ENCODE results near the gene EFEMP1. TPM values are rescaled to one million over a fixed set of nuclear protein-coding genes. Genes with fewer than 3 reads are reported as not detected.

Gene EFEMP1
- total RNA-seq, 1 experiment from 2014 or later, result 292 TPM

DNA sequence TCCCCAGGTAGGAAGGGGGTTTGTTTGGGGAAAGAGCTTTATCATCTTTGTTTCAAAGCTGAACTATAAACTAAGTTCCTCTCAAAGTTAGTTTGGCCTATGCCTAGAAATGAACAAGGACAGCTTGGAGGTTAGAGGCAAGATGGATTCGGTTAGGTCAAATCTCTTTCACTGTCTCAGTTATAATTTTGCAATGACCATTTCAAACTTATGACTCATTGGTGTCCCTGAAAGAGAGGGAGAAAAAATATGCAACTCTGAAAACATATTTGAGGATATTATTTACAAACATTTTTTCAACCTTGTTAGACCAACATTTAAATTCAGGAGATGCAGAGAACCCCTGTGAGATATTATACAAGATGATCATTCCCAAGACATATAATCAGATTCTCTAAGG, 95.7 kb downstream of the EFEMP1 start:
- DNase-seq (ENCODE audit: low read depth), result no peak

DNA sequence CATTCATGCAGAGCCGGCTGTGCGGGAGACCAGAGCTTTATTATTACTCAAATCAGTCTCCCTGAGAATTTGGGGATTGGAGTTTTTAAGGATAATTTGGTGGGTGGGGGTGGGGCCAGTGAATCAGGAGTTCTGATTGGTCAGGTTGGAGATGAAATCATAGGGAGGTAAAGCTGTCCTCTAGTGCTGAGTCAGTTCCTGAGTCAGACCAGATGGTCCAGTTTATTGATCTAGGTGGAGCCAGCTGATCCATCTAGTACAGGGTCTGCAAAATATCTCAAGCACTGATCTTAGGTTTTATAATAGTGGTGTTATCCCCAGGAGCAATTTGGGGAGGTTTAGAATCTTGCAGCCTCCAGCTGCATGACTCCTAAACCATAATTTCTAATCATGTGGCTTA, 96.2 kb downstream of the EFEMP1 start:
- peak; percentile 37 for DNase-seq (ENCODE audit: low read depth)

DNA sequence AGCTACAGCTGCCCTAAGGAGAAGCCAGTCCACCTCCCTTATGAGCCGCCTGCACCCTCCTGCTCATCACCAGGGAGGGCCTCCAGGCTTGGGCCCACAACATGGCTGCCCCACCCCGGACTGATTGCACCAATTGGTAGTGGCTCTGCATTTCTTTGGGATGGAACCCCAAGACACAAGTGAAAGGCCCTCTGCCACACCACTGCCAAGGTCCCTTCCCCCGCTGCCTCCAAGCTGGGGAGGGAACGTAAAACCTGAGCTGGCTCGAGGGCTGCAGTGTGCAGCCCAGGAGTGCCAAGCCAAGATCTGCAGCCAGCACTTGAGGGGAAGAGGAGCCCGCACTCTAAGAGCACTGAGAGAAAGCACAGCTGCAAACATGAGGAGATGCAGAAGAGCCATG, 97.3 kb downstream of the EFEMP1 start:
- DNase-seq (ENCODE audit: low read depth), result no peak

DNA sequence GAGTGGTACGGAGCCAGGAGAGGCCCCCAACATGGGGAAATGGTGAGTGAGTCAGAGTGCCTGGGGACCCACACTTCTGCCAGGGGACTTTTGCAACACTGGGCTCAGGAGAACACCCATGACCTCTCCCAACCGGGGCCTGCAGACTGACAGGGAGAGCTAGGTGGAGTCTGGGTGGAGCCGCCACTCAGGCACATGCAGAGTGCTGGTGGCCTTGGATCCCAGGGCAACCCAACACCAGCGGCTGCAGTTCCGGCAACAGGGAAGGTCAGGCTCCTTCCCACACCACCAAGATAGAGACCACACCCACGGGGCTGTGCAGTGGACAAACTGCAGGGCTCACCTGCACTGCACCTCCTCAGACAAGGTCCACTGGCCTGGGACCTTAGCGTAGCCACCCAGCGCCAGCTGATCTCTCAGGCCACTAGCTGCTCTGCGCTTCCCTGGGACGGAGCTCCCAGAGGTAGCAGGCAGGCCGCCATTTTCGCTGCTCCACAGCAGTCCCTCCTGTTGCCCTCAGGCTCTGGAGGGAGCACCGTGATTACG, 99.0 kb downstream of the EFEMP1 start:
- no peak for DNase-seq (ENCODE audit: low read depth)

Other genes starting within 250 kb of the EFEMP1 start
- gene PNPT1, start 229.9 kb downstream of the EFEMP1 start, total RNA-seq (2014; rRNA removed; shearing (Covaris generic)), result 54.2 and 62.2 TPM in 2 replicates

All from Daoy (cell line).